AG09319 (cell line): ENCODE results near the gene MGAM2.

Experiments used
- DNase-seq: peaks from one replicate; pipeline ENCODE4 v3.0.0-alpha.2; 2010; ENCODE audit warnings: low read depth; ENCODE audit errors: extremely low read depth
- TF ChIP-seq, protein P1 (sequence below): IDR thresholded peaks from 2 replicates; pipeline ENCODE4 v1.5.1; 2011; ENCODE audit warnings: low read depth, mild to moderate bottlenecking, inconsistent platforms, low read length, moderate library complexity

The MGAM2 gene

DNA sequence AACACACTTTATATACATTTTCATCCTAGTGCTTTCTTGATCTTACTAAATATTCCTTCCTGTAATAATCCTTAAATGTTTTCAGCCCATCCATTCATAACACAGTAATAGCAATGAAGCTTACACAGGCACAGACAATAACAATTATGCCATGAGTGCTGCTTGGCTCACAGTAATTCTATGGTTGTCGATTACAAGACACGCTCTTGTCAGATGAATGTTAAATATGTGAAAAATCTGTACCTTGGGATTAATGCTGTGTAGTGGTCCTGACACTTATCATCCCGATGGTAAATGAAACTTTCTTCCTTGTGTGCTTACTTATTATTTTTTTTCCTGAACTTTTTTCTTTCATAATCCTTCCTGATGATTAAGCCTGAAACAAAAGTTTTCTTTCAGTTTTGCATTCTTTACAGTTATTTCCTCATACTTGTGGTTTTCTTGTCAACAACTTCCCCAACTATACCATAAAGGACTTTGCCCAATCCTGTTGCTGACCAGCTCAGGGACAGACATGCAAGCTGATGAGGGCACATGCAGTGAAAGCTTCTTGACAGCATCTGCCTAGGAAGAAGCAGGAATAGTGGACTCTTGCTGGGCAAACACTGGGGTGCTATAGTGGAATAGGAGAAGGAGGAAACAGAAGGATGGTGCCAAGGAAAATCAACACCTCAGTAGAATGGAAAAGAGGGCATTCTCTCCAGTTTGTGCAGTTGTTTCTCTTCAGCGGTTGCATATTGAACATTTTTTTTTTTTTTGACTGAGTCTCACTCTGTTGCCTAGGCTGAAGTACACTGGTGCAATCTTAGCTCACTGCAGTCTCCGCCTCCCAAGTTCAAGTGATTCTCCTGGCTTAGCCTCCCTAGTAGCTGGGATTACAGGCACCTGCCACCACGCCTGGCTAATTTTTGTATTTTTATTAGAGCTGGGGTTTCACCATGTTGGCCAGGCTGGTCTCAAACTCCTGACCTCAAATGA is 6.7 kb upstream of the MGAM2 start:
- TF ChIP-seq, protein P1, sequence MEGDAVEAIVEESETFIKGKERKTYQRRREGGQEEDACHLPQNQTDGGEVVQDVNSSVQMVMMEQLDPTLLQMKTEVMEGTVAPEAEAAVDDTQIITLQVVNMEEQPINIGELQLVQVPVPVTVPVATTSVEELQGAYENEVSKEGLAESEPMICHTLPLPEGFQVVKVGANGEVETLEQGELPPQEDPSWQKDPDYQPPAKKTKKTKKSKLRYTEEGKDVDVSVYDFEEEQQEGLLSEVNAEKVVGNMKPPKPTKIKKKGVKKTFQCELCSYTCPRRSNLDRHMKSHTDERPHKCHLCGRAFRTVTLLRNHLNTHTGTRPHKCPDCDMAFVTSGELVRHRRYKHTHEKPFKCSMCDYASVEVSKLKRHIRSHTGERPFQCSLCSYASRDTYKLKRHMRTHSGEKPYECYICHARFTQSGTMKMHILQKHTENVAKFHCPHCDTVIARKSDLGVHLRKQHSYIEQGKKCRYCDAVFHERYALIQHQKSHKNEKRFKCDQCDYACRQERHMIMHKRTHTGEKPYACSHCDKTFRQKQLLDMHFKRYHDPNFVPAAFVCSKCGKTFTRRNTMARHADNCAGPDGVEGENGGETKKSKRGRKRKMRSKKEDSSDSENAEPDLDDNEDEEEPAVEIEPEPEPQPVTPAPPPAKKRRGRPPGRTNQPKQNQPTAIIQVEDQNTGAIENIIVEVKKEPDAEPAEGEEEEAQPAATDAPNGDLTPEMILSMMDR = no peak
- DNase-seq = no peak

DNA sequence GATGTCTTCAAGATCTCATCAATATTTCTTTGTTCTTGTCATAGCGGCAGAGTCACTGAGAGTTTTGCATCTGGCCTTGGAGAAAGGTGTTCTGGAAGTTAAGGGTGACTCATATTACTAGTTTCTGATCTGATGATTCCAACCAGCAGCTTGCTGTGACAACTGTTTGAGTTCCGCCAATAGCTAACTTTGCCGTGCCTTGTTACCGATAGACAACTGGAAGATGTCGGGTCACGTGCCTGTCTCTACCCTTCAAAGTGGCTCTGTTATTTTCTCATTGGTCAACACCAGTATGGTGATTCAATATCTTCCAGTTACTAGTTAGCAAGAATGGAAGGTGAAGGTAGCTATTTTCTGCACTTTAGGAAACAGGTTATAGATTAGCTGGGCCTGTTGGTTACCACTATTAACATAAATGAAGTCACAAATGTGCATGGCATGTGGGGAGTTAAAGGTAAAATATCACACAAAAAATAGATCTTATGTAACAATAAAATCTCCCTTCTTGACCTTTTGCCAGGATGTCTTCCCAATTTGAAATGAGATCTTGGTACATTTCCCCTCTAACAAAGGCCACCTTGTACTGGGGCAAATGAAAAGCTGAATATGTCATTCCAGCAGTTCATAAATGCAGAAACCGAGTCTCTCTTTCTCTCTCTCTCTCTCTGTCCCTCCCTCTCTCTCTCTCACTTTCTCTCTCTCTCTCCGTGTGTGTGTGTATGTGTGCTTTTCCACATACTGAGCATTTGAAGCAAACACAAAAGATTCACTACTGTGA is 2.6 kb upstream of the MGAM2 start:
- TF ChIP-seq, protein P1 = no peak
- no peak for DNase-seq

DNA sequence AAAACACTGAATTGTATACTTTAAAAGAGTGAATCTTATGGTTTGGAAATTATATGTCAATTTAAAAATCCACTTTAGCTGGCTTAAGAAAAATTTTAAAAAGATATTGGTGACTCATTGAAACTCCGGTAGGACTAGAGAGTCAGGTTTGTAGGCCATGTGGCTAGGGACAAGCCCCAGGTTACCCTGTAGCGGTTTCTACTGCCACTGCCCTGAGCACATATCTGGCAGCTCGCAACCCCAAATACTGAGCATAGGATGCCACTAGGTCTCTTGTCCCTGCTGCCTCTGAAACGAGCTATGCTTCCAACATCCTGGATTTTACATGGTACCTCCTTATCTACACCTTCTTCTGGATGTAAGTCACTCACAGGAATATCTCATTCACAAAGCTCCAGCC is 1.4 kb upstream of the MGAM2 start:
- TF ChIP-seq, protein P1 = no peak
- no peak for DNase-seq

DNA sequence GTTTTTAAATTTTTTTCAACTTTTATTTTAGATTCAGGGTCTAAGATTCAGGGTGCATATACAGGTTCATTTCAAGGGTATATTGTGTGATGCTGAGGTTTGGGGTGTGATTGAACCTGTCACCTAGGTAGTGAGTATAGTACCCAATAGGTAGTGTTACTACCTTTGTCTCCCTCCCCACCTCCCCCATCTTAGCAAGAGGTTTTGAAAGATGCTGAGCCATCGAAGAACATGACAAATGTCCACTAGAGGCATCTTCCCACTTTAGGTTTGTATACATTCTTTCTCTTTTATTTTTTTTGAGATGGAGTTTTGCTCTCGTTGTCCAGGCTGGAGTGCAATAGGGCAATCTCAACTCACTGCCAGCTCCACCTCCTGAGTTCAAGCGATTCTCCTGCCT is 880 bp upstream of the MGAM2 start:
- DNase-seq = no peak
- TF ChIP-seq, protein P1 = no peak

DNA sequence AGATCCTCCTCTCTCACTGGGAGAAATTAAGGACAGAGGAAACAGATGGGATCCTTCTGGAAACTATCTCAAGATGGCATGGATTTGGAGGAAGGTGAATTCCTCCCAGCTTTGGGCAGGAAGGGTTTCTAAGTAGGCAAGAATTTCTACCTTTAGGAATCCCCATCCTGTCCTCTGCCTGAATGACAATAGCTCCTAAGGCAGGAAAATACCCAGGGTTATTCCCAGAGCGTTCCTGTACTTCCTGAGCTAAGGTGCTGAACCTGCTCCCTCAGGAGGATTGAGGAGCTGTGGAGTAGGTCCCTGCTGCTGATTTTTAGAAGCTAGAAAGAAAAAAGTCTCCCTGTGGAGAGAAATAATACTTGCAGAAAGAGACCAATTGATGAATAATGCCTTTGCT is 568 bp downstream of the MGAM2 start:
- TF ChIP-seq, protein P1 = no peak
- DNase-seq = no peak

DNA sequence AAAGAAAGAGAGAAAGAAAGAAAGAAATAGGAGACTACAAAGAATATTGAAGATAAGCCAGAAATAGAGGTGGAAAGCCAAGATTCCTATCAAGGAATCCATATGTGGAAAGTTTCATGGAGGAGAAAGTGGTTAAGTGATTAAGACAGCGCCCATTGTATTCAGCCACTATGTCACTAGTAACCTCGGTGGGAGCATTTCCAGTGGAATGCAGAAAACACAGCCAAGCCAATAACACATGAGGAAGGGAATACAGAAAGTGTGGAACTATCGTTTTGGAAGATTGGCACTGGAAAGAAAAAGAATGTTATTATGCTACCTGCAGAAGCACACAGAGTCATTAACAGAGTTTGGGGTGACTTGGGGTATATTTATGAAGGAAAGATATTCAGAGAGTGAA is 2.7 kb downstream of the MGAM2 start:
- TF ChIP-seq, protein P1 = no peak
- DNase-seq = no peak

DNA sequence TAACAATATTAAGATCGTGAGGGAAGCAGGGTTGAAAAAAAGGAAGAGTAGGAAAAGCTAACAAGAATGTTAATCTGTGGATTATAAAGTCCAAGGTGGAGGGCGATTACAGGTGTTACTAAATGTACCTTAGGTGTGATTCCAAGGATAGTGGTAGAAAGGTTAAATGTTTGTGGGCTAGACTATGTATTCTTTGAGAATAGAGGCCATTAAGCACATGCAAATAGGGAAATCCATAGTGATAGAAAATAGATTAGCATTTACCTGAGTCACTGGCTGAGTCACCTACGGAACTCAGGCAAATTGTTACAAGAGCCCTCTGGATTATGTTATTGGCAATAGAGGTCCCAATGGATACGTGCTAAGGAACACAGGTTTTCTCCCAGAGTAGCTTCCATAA is 9.0 kb downstream of the MGAM2 start:
- TF ChIP-seq, protein P1 = no peak

More for the DNA sequence above, 9.0 kb downstream of the MGAM2 start:
- no peak for DNase-seq
